Stimulated activated CD4-positive, alpha-beta T cell treated with anti-CD3 and anti-CD28 coated beads, Interleukin-2, amount 100 ng/mL, for 4 hours (primary cell): ENCODE results near the gene OAS2.

Experiments
- DNase-seq: peaks from one replicate; pipeline ENCODE4 v3.0.0-alpha.2; 2020; ENCODE audit warnings: low read depth

The OAS2 gene, protein sequence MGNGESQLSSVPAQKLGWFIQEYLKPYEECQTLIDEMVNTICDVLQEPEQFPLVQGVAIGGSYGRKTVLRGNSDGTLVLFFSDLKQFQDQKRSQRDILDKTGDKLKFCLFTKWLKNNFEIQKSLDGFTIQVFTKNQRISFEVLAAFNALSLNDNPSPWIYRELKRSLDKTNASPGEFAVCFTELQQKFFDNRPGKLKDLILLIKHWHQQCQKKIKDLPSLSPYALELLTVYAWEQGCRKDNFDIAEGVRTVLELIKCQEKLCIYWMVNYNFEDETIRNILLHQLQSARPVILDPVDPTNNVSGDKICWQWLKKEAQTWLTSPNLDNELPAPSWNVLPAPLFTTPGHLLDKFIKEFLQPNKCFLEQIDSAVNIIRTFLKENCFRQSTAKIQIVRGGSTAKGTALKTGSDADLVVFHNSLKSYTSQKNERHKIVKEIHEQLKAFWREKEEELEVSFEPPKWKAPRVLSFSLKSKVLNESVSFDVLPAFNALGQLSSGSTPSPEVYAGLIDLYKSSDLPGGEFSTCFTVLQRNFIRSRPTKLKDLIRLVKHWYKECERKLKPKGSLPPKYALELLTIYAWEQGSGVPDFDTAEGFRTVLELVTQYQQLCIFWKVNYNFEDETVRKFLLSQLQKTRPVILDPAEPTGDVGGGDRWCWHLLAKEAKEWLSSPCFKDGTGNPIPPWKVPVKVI

DNA sequence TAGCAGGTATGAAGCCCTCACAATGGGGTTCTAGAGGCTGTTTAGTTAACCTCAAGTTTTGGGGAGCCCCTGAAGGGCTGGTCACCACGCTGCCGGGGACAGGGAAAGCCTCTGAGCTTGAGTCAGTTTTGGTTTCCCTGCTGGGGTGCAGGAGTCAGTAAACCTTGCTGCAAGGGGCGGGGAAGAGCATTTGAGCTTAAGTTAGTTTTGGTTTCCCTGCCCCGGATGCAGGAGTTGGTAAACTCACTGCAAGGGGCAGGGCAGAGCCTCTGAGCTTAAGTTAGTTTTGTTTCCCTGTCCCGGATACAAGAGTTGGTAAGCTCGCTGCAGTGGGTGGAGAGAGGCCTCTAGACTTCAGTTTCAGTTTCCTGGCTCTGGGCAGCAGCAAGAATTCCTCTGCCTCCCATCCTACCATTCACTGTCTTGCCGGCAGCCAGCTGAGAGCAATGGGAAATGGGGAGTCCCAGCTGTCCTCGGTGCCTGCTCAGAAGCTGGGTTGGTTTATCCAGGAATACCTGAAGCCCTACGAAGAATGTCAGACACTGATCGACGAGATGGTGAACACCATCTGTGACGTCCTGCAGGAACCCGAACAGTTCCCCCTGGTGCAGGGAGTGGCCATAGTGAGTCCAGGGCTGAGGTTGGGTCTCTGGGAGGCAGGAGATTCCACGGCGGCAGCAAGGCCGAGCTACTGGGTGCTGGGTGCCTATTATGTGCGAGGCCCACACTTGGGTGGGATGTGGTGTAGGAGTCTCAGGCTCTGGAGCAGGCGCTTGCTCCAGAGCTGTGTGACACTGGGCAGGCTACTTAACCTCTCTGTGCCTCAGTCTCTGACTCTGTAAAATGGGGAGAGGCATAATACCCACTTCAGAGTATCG, at the start of gene OAS2:
Gene OAS2, plus strand, starts transcription at position 357 of the 878 bp plus-strand sequence. Its CDS starts 90 bp downstream, at position 447.
- DNase-seq, result peak; percentile 82

DNA sequence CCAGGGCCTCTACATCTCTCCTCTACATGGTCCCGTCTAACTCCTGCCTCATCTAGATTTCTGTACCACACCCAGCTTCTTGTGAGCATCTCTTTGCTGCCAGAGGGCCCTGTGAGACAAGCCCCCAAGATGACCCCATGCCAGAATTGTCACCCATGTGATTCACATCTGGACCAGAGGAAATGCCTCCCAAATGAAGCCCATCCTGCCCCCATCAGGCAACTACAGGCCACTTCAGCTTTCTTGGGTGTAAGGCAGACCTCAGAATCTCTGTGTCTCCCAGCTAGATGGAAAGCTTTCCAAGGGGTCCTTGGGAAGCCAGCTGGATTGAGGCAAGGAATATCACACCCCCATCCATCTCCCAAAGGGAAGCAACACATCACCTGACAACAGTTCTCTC, 49.3 kb upstream of the OAS2 start:
- DNase-seq, result no peak

DNA sequence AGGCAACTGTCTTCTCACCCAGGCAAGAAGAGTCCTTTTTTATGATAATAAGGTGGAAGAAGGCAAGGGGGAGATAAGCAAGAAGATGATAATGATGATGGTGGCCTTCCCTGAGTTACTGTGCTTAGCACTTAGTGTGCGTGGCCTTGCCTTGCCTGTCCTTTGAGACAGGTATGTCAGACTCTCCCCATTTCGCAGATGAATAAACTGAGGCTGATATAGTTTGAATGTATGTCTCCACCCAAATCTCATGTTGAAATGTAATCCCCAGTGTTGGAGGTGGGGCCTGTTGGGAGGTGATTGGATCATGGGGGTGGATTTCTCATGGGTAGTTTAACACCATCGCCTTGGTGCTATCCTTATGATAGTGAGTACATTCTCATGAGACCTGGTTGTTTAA, 48.6 kb upstream of the OAS2 start:
- no peak for DNase-seq

DNA sequence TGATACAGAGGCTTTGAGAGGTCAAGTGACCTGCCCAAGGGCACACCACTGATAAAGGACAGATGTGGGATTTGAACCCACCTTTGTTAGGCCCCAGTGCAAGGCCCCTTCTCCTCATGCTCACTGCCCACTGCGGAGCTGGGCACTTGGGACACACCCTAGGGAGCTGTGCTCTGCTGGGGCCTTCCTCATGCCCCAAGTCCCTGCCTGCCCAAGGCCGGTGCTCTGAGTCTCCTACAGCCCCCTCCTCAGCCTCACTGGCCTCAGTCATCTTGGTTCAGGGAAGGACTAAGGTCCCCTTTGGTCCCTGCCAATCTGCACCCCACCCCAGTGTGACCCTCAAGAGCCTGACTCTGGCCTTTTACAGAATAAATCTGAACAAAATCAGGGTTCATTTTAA, 48.0 kb upstream of the OAS2 start:
- no peak for DNase-seq

DNA sequence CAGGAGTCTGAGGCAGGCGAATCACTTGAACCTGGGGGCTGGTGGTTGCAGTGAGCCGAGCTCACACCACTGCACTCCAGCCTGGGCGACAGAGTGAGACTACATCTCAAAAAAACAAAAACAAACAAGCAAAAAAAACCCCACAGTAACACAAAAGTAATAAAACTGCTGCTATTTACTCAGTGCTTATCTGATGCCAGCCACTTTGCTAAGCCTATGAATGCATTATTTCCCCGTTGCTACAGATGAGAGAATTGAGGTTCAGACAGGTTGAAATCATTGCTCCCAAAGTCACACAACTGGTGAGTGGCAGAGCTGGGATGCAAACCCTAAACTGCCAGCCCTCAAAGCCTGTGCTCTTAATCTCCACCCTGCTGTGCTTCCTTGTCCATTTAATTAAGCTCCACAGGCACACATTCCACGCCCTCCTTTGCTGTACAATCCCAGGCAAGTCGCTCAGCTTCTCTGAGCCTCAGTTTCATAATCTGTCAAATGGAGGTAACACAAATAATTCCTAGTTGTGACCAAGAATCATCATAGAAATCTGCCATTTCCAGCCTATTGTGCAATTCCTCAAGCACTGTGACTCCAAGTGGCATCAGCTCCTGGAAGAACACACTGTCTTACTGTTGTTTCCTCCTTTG, 45.7 kb upstream of the OAS2 start:
- no peak for DNase-seq

DNA sequence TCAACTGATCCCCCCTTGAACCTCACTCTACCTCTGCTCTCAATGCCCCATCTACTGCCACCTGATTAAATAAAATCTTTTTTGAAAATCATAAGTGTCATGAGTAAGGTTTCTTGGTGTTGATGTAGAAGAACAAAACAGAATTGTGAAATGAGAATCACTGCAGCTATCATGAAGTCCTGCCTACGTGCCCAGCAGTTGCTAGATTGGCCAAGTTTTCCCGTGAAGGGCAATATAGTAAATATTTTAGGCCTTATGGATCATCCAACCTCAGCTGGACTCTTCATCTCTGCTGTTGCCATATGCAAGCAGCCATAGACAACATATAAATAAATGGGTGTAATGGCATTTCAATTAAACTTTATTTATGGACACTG, 45.2 kb upstream of the OAS2 start:
- DNase-seq, result no peak

DNA sequence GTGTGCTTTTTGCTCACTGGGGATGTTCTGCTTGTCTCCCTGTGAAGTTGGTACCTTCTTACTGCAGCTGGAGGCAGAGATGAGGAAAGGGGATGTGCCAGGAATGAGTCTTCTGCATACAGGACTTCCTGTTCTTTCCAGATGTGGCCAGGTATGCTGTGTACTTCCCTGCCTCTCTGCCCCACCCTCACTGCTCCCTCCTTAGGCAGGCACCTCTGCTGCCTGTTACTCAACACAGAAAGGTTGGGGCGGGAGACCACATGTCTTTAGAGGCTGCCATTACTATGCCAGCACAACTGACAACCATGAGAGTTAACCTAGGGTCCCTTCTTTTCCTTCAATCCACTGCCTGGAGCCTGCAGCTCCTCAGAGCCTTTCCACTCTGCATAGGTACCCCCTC, 42.1 kb upstream of the OAS2 start:
- DNase-seq, result no peak

DNA sequence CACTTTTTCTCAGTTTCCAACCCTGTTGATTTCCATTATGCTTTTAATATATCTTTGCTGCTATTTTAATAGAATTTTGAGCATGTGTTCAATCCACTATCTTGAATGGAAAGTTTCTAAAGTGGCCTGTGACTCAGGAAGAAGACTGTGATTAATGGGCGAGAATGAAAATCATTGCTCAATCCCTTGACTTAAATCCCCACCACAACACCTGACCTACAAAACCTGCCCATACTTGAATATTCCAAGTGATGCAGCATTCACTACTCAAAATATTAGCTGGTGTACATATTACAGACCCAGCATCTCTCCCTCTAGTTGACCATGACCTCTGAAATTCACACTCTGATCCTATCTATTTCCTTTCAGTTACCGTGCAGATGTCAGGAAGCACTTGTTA, 41.4 kb upstream of the OAS2 start:
- no peak for DNase-seq

DNA sequence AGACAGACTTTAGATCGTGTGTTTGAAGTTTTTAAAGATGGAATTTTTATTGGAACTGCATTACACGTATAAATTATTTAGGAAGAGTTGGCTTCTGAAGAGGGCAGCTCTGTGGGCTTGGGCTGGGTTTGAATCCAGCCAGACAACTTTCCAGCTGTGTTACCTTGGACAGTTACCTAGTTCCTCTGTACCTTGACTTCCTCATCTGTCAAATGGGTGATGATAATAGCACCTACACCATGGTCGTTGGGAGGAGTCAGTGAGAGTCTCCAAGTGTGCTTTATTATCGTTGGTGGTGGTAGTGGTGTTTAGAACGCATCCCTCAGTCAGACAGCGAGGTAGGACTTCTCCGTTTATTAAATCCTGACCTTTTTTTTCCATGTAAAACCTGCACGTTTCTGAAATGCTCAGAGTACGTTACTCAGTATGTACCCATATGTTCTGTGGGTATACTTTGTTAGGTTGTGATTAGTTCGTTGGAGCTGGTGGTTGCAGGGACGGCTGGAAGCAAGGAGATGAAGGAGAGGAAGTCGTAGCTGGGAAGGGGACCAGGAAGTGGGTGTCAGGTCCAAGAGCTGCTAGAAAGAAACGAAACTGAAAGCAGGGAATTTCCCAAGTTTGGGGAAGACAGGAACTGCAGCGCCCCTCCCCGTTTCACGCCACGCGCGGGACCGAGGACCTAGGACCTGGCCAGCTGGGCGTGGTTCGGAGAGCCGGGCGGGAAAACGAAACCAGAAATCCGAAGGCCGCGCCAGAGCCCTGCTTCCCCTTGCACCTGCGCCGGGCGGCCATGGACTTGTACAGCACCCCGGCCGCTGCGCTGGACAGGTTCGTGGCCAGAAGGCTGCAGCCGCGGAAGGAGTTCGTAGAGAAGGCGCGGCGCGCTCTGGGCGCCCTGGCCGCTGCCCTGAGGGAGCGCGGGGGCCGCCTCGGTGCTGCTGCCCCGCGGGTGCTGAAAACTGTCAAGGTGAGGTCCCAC, 40.3 kb upstream of the OAS2 start, which contains the start of gene OAS3:
Gene OAS3, plus strand, starts transcription at position 734 of the 979 bp plus-strand sequence. Its CDS starts 57 bp downstream, at position 791.
- DNase-seq, result peak; percentile 74

DNA sequence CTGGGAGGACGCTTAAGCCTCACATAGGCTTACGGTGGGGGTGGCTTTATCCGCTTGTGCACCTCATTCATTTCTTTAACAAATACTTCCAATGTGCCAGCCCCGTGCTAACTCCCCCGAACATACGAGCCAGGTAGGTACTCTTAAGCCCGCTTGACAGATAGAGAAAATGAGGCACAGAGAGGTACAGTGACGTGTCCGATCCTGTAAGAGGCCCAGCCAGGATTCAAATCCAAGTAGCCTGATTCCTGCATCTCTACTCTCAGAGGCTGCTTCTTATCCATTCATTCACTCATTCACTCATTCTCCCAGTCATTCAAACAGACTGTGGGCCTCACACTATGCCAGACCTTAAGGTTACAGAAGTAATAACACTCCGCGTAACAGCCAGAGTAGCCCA, 39.6 kb upstream of the OAS2 start:
- DNase-seq, result no peak

DNA sequence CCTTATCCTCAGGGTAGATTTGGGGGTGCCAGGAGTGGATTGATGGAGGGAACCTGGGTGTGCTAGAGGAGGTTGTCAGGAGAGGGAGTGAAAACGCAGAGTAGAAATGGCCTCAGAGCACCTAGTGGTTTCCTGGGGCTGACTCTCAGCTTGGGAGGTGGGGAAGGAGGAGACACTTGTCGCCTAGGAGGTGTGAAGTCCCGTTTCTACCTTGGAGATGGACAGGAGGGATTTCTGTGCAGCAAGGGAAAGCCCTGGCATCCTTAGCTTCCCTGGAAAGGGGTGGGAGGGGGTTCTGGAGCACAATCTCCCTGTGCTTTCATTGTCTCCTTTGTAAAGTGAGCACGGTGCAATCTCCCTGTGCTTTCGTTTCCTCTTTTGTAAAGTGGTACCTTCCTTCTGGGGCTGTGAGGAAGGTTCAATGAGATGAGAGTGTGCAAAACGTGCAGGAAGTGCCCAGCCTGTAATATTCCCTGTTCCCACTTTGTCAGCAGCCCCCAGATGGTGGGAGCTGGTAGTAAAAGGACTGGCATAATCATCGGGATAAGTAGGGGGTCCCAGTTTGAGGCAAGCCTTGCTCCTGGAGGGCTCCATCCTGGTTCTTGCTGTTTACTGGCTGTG, 38.4 kb upstream of the OAS2 start:
- no peak for DNase-seq

DNA sequence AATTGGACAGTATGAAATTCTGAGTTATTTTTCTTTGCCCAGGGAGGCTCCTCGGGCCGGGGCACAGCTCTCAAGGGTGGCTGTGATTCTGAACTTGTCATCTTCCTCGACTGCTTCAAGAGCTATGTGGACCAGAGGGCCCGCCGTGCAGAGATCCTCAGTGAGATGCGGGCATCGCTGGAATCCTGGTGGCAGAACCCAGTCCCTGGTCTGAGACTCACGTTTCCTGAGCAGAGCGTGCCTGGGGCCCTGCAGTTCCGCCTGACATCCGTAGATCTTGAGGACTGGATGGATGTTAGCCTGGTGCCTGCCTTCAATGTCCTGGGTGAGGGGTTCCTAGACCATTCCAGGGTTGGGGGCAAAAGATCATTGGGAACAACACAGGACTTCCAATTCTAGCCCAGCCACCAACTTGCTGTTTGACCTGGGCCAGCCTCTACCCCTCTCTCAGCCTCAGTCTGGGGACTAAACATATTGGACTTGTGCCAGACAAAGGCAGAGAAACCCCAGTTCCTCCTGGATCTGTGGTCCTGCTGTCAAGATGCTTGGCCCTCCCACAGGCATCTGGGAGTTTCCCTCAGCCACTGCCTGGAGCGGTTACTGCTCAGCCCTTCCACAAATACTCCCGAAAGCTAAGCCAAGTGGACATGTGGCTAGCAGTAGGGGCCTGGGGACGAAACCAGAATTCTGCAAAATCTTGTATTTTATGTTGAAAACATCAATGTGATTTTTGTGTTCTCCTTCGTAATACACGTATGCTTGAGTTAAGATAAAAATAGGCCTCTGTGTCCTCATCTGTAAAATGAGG, 36.6 kb upstream of the OAS2 start:
- DNase-seq, result no peak

DNA sequence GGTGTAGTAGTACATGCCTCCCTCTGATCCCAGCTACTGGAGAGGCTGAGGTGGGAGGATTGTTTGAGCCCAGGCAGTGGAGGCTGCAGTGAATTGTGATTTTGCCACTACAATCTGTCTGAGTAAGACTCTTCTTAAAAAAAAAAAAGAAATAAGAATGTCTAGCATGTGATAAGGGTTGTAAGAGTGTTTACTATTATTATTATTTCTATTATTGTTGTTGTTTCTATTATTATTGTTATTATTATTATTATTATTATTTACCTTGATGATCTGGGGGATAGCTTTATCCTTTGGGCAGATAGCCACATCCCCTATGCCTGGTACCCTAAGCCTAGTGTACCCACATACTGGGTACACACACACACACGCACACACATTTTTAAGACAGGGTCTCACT, 35.7 kb upstream of the OAS2 start:
- no peak for DNase-seq

DNA sequence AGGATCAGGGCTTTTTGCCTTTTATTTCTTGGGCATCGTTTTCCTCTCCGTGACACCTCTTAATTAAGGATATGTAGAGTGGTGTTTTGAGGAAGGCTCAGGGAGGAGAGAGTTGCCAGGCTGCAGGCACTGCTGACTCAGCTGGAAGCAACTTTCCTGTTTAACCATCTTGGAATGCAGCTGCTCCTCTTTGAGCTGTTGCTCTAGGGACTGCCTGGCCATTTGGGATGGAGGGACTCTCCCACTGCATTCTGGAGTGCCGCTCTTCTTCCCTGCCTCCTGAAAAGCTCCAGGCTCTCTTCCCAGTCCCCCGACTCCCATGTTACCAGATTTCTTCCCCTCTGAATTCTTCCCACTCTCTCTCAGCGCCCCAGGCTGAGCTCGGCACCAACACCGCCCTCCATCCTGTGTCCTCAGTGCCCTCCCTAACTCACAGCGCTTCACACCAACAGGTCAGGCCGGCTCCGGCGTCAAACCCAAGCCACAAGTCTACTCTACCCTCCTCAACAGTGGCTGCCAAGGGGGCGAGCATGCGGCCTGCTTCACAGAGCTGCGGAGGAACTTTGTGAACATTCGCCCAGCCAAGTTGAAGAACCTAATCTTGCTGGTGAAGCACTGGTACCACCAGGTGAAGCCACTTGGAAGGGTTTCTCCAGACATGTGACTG, 34.2 kb upstream of the OAS2 start:
- no peak for DNase-seq

DNA sequence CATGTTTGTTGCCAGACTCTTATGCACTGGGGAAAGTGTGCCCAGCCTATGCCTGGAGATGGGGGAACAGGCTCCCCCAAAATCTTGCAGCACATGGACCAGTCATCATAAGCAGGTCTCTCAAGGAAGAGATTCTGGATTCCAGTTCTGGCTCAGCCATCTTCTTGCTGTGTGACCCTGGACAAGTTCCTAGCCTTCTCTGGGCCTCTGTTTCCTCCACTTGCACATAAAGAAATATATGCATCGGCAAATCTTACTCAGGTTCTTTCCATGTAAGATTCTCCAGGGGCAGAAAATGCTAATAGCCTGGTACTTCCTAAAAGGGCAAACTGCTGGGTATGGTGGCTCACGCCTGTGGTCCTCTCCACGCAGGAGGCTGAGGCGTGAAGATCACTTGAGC, 32.8 kb upstream of the OAS2 start:
- DNase-seq, result no peak

DNA sequence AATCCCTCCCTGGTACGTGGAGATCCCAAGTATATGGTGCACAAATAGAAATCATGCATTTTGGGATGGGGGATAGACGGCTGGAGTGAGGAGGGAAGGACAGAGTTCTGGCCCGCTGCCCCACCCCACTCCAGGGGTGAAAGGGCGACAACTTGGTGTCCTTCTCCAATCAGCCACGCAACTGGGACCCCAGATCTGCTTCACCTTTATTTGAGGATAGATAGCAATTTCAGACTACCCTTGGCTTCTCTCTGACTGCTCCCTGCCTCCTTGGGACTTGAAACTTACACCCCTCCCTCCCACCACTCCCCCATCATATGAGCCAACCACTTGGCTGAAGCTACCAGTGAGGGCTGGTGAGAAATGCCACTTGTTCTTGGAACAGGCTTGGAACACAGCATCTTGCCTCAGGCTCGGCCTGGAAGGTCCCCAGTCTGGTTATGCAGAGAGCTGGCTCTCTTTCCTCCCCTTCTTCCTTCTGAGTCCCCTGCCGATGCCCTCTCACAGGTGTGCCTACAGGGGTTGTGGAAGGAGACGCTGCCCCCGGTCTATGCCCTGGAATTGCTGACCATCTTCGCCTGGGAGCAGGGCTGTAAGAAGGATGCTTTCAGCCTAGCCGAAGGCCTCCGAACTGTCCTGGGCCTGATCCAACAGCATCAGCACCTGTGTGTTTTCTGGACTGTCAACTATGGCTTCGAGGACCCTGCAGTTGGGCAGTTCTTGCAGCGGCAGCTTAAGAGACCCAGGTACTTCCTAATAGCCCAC, 31.9 kb upstream of the OAS2 start:
- DNase-seq, result no peak

DNA sequence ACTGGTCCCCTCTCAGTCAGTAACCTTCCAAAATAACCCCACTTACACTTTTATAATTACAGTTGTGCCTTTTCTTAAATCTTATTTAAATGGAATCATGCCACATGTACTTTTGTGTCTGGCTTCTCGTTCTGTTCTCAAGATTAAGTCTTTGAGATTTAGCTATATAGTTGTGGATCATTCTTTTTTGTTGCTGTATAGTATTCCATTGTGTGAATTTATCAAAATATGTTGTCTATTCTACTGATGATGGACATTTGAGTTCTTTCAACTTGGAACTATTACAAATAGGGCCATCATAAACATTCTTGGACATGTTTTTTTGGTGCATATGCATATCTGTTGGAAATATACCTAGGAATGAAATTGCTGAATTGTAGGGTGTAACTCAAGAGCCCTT, 31.0 kb upstream of the OAS2 start:
- no peak for DNase-seq

DNA sequence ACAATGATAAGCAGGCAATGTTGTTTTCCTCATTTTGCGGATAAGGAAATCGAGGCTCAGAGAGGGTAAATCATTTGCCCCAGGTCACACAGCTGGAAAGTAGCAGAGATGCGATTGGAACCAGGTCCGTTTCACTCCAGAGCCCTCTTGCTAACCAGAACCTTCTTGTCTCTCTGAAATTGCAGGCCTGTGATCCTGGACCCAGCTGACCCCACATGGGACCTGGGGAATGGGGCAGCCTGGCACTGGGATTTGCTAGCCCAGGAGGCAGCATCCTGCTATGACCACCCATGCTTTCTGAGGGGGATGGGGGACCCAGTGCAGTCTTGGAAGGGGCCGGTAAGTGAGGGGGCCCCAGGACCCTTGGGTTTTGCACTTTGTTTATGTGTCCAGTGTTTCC, 30.6 kb upstream of the OAS2 start:
- no peak for DNase-seq
